ENCODE data around the gene PDZRN4.

DNA sequence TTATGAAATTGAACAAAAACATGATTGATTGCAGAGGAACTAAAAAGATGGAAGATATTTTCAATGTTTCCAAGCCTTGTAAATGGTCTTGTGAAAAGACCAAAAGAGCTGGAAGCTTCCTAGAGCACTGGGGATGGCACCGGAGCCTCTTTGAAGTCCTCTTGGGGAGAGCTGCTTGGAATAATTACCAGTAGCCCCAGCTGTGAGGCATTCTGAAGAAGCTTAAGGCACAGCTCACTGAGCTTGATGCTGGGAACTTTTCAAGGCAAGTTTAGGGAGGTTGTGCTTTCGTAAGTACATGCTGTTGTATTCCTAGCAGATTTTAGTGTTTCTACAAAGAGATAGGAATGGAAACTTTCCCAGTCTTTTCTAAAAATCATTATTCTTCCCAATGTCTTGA is 13.9 kb downstream of the PDZRN4 start:
- TF ChIP-seq, protein P1, sequence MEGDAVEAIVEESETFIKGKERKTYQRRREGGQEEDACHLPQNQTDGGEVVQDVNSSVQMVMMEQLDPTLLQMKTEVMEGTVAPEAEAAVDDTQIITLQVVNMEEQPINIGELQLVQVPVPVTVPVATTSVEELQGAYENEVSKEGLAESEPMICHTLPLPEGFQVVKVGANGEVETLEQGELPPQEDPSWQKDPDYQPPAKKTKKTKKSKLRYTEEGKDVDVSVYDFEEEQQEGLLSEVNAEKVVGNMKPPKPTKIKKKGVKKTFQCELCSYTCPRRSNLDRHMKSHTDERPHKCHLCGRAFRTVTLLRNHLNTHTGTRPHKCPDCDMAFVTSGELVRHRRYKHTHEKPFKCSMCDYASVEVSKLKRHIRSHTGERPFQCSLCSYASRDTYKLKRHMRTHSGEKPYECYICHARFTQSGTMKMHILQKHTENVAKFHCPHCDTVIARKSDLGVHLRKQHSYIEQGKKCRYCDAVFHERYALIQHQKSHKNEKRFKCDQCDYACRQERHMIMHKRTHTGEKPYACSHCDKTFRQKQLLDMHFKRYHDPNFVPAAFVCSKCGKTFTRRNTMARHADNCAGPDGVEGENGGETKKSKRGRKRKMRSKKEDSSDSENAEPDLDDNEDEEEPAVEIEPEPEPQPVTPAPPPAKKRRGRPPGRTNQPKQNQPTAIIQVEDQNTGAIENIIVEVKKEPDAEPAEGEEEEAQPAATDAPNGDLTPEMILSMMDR (IDR thresholded peaks at IDR 0.05): no peak
- no peak for TF ChIP-seq POLR2A (IDR thresholded peaks at IDR 0.05)
